Measurements from ENCODE around the gene SRCIN1. TPM values are rescaled to one million over a fixed set of nuclear protein-coding genes. Genes with fewer than 3 reads are reported as not detected.

The SRCIN1 gene
- total RNA-seq, 4 donors from 2014 or later = 0.24 TPM; not detected in 3

- in situ Hi-C loops (cut with MboI; ENCODE audit: low sequenced_read_pairs in 4 of 4) (no loop called here), intact Hi-C loops (cut with DNase I; ENCODE audit: low total_unique reads) (loop anchor here (1.0 kb wide), 2 partner anchors 26 to 92 kb away; no protein-coding TSS in a partner anchor)
- no peak overlapping the region for H3K27ac ChIP-seq
- TF ChIP-seq CTCF (IDR thresholded peaks at IDR 0.05 in 4 of 5, conservative IDR thresholded peaks at IDR 0.05 in 1 of 5) (peak; percentile 69 to 94 (median 87)), POLR2A (IDR thresholded peaks at IDR 0.05) (no peak)
- no peak overlapping the region for H3K4me3 ChIP-seq
- no peaks in the 10 kb centered on the region for H3K9me3 ChIP-seq
- H3K4me1 ChIP-seq = no peaks in the 10 kb centered on the region
- peak; percentile 10 to 19 for DNase-seq
- H3K36me3 ChIP-seq = no peaks in the 10 kb centered on the region
- ATAC-seq = peak; percentile 66 to 72
- peaks cover 9 to 19% (median 10%) of the 10 kb centered on the region in 3 donors for H3K27me3 ChIP-seq
These were observed 21.3 kb downstream of the SRCIN1 start for GRCh38 chr17:38584350-38584925.

GRCh38 chr17:38583828-38584349 lies 21.9 kb downstream of the SRCIN1 start:
- H3K27ac ChIP-seq = no peak overlapping the region
- TF ChIP-seq POLR2A (IDR thresholded peaks at IDR 0.05) = no peak
- TF ChIP-seq CTCF (IDR thresholded peaks at IDR 0.05 in 4 of 5, conservative IDR thresholded peaks at IDR 0.05 in 1 of 5) = no peak
- H3K9me3 ChIP-seq = no peaks in the 10 kb centered on the region
- H3K27me3 ChIP-seq = peaks cover 14 to 25% (median 16%) of the 10 kb centered on the region in 3 donors
- no peaks in the 10 kb centered on the region for H3K36me3 ChIP-seq
- intact Hi-C loops (cut with DNase I; ENCODE audit: low total_unique reads) (loop anchor here (1.0 kb wide), 2 partner anchors 26 to 92 kb away; no protein-coding TSS in a partner anchor), in situ Hi-C loops (cut with MboI; ENCODE audit: low sequenced_read_pairs in 4 of 4) (no loop called here)
- no peak for DNase-seq
- peaks cover 0 to 1% of the 10 kb centered on the region in 2 donors for H3K4me1 ChIP-seq
- no peak for ATAC-seq
- H3K4me3 ChIP-seq = no peak overlapping the region

GRCh38 chr17:38583176-38583575 lies 22.6 kb downstream of the SRCIN1 start:
- in situ Hi-C loops (cut with MboI; ENCODE audit: low sequenced_read_pairs in 4 of 4) = no loop called here
- H3K4me1 ChIP-seq = peaks cover 0 to 8% of the 10 kb centered on the region in 2 donors
- no peak for ATAC-seq

GRCh38 chr17:38582069-38582468 lies 23.7 kb downstream of the SRCIN1 start:
- DNase-seq (no peak), ATAC-seq (no peak)
- Histone ChIP-seq H3K27ac (no peak overlapping the region), H3K4me3 (no peak overlapping the region), H3K9me3 (no peaks in the 10 kb centered on the region), H3K27me3 (peaks cover 30 to 37% (median 33%) of the 10 kb centered on the region in 3 donors), H3K36me3 (no peaks in the 10 kb centered on the region), H3K4me1 (peaks cover 0 to 9% of the 10 kb centered on the region in 2 donors)
- in situ Hi-C loops (cut with MboI; ENCODE audit: low sequenced_read_pairs in 4 of 4) = no loop called here
- TF ChIP-seq CTCF (IDR thresholded peaks at IDR 0.05 in 4 of 5, conservative IDR thresholded peaks at IDR 0.05 in 1 of 5) (no peak), POLR2A (IDR thresholded peaks at IDR 0.05) (no peak)
- intact Hi-C loops (cut with DNase I; ENCODE audit: low total_unique reads) = no loop called here

More at GRCh38 chr17:38583176-38583575, 22.6 kb downstream of the SRCIN1 start:
- intact Hi-C loops (cut with DNase I; ENCODE audit: low total_unique reads) = no loop called here
- no peaks in the 10 kb centered on the region for H3K36me3 ChIP-seq
- TF ChIP-seq CTCF (IDR thresholded peaks at IDR 0.05 in 4 of 5, conservative IDR thresholded peaks at IDR 0.05 in 1 of 5) (no peak), POLR2A (IDR thresholded peaks at IDR 0.05) (no peak)
- no peak for DNase-seq
- H3K4me3 ChIP-seq = no peak overlapping the region
- no peaks in the 10 kb centered on the region for H3K9me3 ChIP-seq
- no peak overlapping the region for H3K27ac ChIP-seq
- H3K27me3 ChIP-seq = peaks cover 19 to 32% (median 22%) of the 10 kb centered on the region in 3 donors

All from gastrocnemius medialis (tissue), 4 donors.